ENCODE measurements around the gene CMTM8.
"Not testable (repeated sequence)": the region's sequence is repeated elsewhere in the genome, so short reads cannot be mapped to it uniquely, and the experiment has no call there.

CMTM8 gene

GRCh38 chr3:32238453-32239306, at the start of gene CMTM8:
CMTM8 (plus strand) TSS chr3:32238680; CDS start chr3:32238973, 293 bp downstream.
- peak; percentile 79 for DNase-seq

GRCh38 chr3:32189693-32190092, 48.8 kb upstream of the CMTM8 start:
- no peak for DNase-seq

- not testable (repeated sequence) for DNase-seq
Measured at GRCh38 chr3:32190556-32190955, 47.9 kb upstream of the CMTM8 start.

- DNase-seq: no peak
Measured at GRCh38 chr3:32193101-32193500, 45.4 kb upstream of the CMTM8 start.

- DNase-seq: no peak
Measured at GRCh38 chr3:32194653-32195052, 43.8 kb upstream of the CMTM8 start.

- DNase-seq: no peak
Measured at GRCh38 chr3:32195995-32196540, 42.4 kb upstream of the CMTM8 start.

- DNase-seq: no peak
Measured at GRCh38 chr3:32197991-32198390, 40.5 kb upstream of the CMTM8 start.

- DNase-seq: no peak
Measured at GRCh38 chr3:32198714-32199113, 39.8 kb upstream of the CMTM8 start.

- DNase-seq: no peak
Measured at GRCh38 chr3:32200490-32200889, 38.0 kb upstream of the CMTM8 start.

- DNase-seq: no peak
Measured at GRCh38 chr3:32200992-32201758, 37.3 kb upstream of the CMTM8 start.

GRCh38 chr3:32202496-32202895, 36.0 kb upstream of the CMTM8 start:
- no peak for DNase-seq

- no peak for DNase-seq
Measured at GRCh38 chr3:32203854-32204253, 34.6 kb upstream of the CMTM8 start.

GRCh38 chr3:32208447-32208846, 30.0 kb upstream of the CMTM8 start:
- no peak for DNase-seq

GRCh38 chr3:32215185-32215584, 23.3 kb upstream of the CMTM8 start:
- no peak for DNase-seq

GRCh38 chr3:32216172-32216783, 22.2 kb upstream of the CMTM8 start:
- DNase-seq: no peak

- DNase-seq: no peak
Measured at GRCh38 chr3:32217339-32217738, 21.1 kb upstream of the CMTM8 start.

- no peak for DNase-seq
Measured at GRCh38 chr3:32219537-32219936, 18.9 kb upstream of the CMTM8 start.

- no peak for DNase-seq
Measured at GRCh38 chr3:32220006-32220405, 18.5 kb upstream of the CMTM8 start.

GRCh38 chr3:32222950-32223349, 15.5 kb upstream of the CMTM8 start:
- DNase-seq: no peak

GRCh38 chr3:32224016-32224516, 14.4 kb upstream of the CMTM8 start:
- DNase-seq: peak; percentile 31

- no peak for DNase-seq
Measured at GRCh38 chr3:32226875-32227500, 11.5 kb upstream of the CMTM8 start.

GRCh38 chr3:32228743-32229142, 9.7 kb upstream of the CMTM8 start:
- DNase-seq: not testable (repeated sequence)

- no peak for DNase-seq
Measured at GRCh38 chr3:32229565-32229964, 8.9 kb upstream of the CMTM8 start.

All from retina (tissue), 1 donor.